Epithelial cell of prostate (primary cell): ENCODE measurements around the gene TPM1.

Experiments
- DNase-seq: peaks from one replicate; pipeline ENCODE4 v3.0.0-alpha.2; 2011; ENCODE audit warnings: low read depth, low spot score
- H3K27ac ChIP-seq: fragments of 450-650 bp; 2 replicates; pipeline ENCODE4 v1.5.1; 2017; ENCODE audit warnings: mild to moderate bottlenecking

The TPM1 gene

GRCh38 chr15:63114465-63114864 is 71.9 kb downstream of the TPM1 start:
- H3K27ac ChIP-seq, result no peak overlapping the region
- DNase-seq, result no peak
